GM19193 (cell line): ENCODE measurements around the gene LRRC49.

ENCODE experiments used
- POLR2A ChIP-seq: IDR thresholded peaks from 4 replicates; pipeline ENCODE4 v1.6.1; 2011; ENCODE audit not compliant: insufficient read depth, insufficient read length; ENCODE audit errors: extremely low read depth

The LRRC49 gene

DNA sequence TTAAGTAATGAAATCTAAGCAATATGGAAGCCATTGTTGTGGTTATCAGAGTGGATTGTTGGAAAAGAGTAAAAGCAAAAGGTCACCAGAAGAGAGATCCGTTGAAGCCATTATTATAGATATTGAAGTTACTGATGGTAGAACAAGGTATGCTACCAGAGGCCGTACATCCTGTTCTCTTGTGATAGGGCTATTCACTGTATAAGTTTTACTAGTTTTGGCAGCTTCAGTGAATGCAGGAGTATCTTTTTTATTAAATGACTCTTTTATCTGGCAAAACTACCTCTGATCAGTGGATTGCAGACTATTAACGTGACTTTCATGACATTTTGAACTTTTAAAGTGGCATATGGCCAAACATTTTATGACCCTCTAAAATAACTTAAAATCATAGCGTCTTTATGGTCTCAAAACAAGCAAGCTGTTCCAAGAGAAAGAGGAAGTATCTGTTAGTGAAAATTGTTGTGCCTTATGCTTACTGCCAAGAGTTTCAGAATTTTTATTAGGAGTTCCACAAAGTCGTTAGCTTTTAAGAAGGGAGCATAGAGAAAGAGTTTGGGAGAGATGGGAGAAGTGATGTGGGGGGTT lies 102.9 kb downstream of the LRRC49 start:
- TF ChIP-seq POLR2A = no peak

GRCh38 chr15:70998319-70998718 lies 105.7 kb downstream of the LRRC49 start:
- no peak for TF ChIP-seq POLR2A

DNA sequence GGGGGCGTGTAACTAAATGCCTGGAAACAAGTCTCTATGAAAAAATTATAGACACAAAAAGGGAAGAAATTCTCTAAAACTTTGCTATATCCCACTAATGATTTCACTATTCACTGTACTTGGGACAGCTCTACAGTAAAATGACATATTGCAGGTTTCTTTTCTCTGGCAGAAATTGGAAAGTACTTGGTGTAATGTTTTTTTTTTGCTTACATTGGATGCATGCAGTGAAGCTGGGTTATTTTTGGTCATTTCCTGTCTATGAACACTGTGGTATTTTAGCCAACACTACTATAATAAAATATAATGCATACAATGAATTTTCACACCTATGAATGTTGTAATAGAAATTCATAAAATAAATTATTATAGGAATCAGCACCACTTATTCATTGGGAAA lies 109.7 kb downstream of the LRRC49 start:
- no peak for TF ChIP-seq POLR2A

GRCh38 chr15:71003319-71003718 lies 110.7 kb downstream of the LRRC49 start:
- TF ChIP-seq POLR2A = no peak

DNA sequence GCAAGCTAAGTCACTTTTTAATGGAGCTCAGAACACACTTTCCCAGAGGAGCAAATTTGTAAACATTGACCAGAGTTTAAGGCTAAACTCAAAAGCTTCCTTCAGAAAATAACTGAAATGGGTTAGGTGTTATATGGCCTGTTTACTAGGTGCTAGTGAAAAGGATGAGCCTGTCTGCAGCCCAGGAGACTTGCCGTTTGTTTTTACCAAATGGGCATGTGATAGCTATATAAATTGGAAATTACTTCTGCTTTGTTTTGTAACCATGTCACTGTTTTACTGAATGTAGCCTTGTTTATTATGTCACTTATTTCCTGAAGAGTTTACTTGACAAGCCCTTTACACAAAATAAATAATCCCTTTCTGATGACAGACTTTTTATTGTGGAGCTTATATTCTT lies 113.3 kb downstream of the LRRC49 start:
- TF ChIP-seq POLR2A = no peak

DNA sequence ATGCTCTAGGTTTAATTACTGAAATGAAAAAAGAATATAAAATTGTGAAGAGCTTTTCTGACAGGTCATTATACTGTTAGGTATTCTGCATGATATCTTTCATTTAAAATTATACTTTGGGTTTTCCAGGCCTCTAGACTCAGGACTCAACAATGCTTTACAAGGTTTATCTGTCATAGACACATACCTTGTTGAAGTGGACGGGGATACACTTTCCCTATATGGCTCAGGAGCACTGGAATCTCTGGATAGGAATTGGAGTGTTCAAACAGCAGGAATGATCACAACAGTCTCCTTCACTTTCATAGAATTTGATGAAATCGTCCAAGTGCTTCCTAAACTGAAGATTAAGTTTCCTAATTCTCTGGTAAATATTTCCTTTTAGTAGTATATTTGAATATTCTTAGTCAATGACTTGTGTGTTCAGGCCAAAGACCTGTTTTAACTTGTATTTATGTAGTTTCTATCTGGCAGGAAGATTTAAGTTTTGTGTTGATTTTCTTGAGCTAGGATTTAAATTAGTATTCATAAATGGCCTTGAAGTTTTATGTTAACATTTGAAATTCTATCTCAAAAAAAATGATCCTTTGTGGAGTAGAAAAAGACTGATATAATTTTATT lies 115.7 kb downstream of the LRRC49 start:
- TF ChIP-seq POLR2A = no peak

DNA sequence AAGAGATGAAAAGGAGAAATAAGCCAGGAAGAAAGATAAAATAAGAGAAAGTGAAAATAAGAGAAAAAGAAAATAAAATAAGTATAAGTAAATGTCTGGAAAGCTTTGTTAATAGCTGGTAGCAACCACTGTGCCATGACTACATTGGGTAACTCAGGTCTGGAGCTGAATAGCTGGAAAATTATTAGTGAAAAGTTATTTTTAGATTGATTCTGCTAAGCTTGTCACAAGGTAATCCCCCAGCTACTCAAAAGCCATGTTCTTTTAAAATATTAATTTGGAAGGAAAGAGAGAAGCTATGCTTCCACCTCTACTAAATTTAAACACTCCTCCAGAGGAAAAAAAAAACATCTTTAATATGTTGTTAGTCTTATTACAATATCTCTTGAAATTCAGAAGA lies 117.8 kb downstream of the LRRC49 start:
- no peak for TF ChIP-seq POLR2A

DNA sequence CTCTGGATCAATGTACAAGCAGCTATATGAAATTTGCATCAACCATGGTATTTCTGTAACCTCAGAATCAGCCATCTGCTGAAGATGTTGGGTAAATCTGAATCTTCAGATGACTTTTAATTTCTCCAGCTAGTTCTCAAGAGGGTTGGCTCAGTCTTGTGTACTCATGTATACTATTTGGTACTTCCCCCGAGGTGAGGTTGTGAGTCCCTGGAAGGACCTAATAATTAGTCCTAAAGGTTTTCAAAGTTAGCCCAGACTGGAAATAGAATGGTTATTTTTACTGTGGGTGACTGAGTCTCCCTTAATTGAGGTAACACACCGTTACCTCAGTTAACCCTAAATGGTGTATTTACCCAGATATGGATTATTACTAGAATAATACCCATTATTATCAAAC lies 118.4 kb downstream of the LRRC49 start:
- no peak for TF ChIP-seq POLR2A

- TF ChIP-seq POLR2A = no peak
These were observed 119.0 kb downstream of the LRRC49 start for GRCh38 chr15:71011503-71012155.

- no peak for TF ChIP-seq POLR2A
These were observed 120.8 kb downstream of the LRRC49 start for GRCh38 chr15:71013446-71013845.

- TF ChIP-seq POLR2A = no peak
These were observed 122.7 kb downstream of the LRRC49 start for GRCh38 chr15:71015342-71015741.

DNA sequence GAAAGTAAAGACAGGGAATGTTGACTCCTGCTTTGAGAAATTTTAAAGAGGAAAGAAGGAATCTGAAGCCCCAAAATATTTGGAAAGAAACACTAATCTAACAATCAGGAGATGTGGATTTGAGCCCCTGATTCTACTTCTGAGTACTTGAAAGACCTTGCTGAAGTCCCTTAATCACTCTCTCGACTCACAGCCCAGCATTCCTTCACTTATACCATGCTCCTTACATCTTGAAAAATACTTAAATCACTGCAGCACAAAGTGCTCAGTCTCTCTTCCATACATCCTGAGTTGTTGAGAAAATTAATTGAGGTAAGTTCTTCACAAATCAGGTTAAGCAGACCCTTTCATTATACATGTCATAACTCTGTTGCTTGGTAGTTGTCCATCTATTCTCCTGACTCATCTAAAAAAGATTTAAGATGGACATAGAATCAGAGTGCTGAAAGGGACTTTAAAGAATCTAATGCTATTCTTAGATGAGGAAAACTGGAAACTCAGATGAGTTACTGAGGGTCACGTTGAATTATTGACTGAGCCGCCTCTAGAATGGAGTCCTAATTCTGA lies 149.8 kb downstream of the LRRC49 start:
- no peak for TF ChIP-seq POLR2A

DNA sequence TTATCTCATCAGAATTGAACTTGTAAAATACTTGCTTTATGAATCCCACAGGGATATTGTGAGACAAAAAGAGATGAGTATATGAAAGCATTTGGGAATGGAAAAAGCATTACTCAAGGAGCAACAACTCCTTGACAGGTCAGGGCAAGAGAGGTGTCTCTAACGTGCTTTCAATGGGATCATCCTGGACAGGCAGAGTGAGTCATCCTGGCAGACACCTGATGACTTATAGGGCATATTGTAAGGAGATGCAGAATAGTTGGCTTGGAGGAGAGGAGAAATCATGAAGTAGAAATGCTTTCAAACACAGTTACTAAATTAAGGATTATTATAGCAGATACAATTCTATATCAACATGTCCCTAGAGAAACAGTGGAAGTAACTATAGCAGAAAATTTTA lies 150.7 kb downstream of the LRRC49 start:
- TF ChIP-seq POLR2A = no peak

- no peak for TF ChIP-seq POLR2A
These were observed 151.4 kb downstream of the LRRC49 start for GRCh38 chr15:71044006-71044405.

DNA sequence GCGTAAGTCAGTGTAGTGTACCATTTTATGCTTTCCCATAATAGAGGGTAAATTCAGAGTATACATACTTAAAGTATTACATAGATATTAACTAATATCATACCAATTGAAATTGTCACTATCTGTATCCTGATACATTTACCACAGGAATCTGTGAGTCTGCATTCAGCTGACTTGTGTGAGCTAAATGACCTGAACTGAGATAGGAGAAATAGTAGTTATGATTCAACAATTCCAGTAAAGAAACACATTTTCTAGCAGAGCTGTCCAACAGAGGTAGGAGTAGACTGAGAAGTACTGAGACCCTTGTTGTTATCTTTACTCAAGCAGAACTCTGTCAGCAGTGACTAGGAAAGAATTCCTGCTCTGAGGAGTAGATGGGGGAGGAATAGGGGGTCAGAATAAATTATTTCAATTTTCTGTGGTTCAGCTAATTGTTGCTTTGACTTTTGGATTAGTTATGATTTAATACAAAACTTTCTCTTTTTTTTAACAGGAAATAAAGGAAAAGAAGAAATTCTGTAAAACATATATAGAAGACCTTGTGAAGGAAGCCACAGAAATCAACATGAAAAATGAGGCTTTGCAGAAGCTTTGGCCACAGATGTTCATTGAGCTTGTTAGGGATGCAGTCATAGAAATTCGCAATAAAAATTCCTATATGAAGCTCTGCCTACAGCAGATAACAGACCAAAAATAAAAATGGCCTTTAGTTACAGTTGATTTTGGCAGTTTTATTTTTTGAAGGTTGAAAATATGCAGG lies 156.5 kb downstream of the LRRC49 start:
- no peak for TF ChIP-seq POLR2A
